GM23338 (cell line): ENCODE results near the gene POLR2H. TPM values are rescaled to one million over a fixed set of nuclear protein-coding genes. Genes with fewer than 3 reads are reported as not detected.

Experiments
- ATAC-seq: fragments of 200-7000 bp; cut with Tn5 transposase; 3 replicates; pipeline ENCODE4 v1.9.1; 2020
- DNase-seq: peaks from one replicate; pipeline ENCODE4 v3.0.0-alpha.2; 2015; ENCODE audit warnings: low spot score
- H2AFZ ChIP-seq: fragments of 200-600 bp; sonication (generic); 2 replicates; pipeline ENCODE4 v1.8.0; 2016; ENCODE audit warnings: antibody characterized with exemption, mild to moderate bottlenecking, moderate library complexity
- H3F3A ChIP-seq: fragments of 200-600 bp; sonication (generic); replicated peaks from 2 replicates; pipeline ENCODE4 v1.8.0; 2017; ENCODE audit warnings: antibody characterized with exemption, mixed run types, low read depth
- H3K27ac ChIP-seq: fragments of 200-600 bp; sonication (generic); 2 replicates; pipeline ENCODE4 v1.6.1; 2016; ENCODE audit warnings: low read depth
- H3K27me3 ChIP-seq: fragments of 200-600 bp; sonication (generic); 2 replicates; pipeline ENCODE4 v1.8.0; 2016; ENCODE audit warnings: mild to moderate bottlenecking, mixed run types, moderate library complexity; ENCODE audit not compliant: insufficient read depth
- H3K36me3 ChIP-seq: fragments of 200-600 bp; sonication (generic); 2 replicates; pipeline ENCODE4 v1.8.0; 2016; ENCODE audit warnings: mild to moderate bottlenecking; ENCODE audit not compliant: insufficient read depth
- H3K4me1 ChIP-seq: fragments of 200-600 bp; sonication (generic); 2 replicates; pipeline ENCODE4 v1.8.0; 2016; ENCODE audit warnings: mild to moderate bottlenecking, moderate library complexity; ENCODE audit not compliant: insufficient read depth
- H3K4me2 ChIP-seq: fragments of 200-600 bp; sonication (generic); 2 replicates; pipeline ENCODE4 v1.7.1; 2017; ENCODE audit warnings: mixed run types
- H3K4me3 ChIP-seq: fragments of 200-600 bp; sonication (generic); 2 replicates; pipeline ENCODE4 v1.6.1; 2016; ENCODE audit warnings: mixed run types
- H3K79me2 ChIP-seq: fragments of 200-600 bp; sonication (generic); replicated peaks from 2 replicates; pipeline ENCODE4 v1.8.0; 2017; ENCODE audit warnings: mild to moderate bottlenecking; ENCODE audit not compliant: insufficient read depth
- H3K9me2 ChIP-seq: fragments of 200-600 bp; sonication (generic); 2 replicates; pipeline ENCODE4 v1.8.0; 2017; ENCODE audit not compliant: insufficient read depth
- H4K20me1 ChIP-seq: fragments of 200-600 bp; sonication (generic); replicated peaks from 2 replicates; pipeline ENCODE4 v1.8.0; 2017; ENCODE audit warnings: mild to moderate bottlenecking; ENCODE audit not compliant: insufficient read depth
- H3K27ac Mint-ChIP-seq: 2 replicates; pipeline ENCODE4 v1.8.0; 2020; ENCODE audit warnings: inconsistent platforms, mild to moderate bottlenecking, moderate library complexity, mixed read lengths
- H3K27me3 Mint-ChIP-seq: 3 replicates; pipeline ENCODE4 v1.8.0; 2022; ENCODE audit warnings: low read depth, mild to moderate bottlenecking, moderate library complexity, mixed read lengths, inconsistent platforms; ENCODE audit not compliant: insufficient read depth, poor library complexity
- H3K36me3 Mint-ChIP-seq: 3 replicates; pipeline ENCODE4 v1.8.0; 2021; ENCODE audit warnings: low read depth, mild to moderate bottlenecking, inconsistent platforms, moderate library complexity, mixed read lengths
- H3K4me1 Mint-ChIP-seq: 3 replicates; pipeline ENCODE4 v1.8.0; 2020; ENCODE audit warnings: mild to moderate bottlenecking, inconsistent platforms, mixed read lengths
- H3K4me3 Mint-ChIP-seq: 3 replicates; pipeline ENCODE4 v1.8.0; 2021; ENCODE audit warnings: moderate library complexity, mild to moderate bottlenecking, inconsistent platforms, mixed read lengths
- H3K9me3 Mint-ChIP-seq: 3 replicates; pipeline ENCODE4 v1.8.0; 2020; ENCODE audit warnings: moderate library complexity, mild to moderate bottlenecking, inconsistent platforms, mixed read lengths
- CREB1 ChIP-seq: fragments of 250-450 bp; sonication (Bioruptor Pico); IDR thresholded peaks from 2 replicates; pipeline ENCODE4 v1.5.0; 2020; ENCODE audit warnings: low read depth, mild to moderate bottlenecking, moderate library complexity
- EZH2phosphoT487 ChIP-seq: fragments of 200-600 bp; sonication (generic); IDR thresholded peaks from one replicate; pipeline ENCODE4 v1.8.1; 2018; ENCODE audit warnings: antibody characterized with exemption; ENCODE audit not compliant: unreplicated experiment
- NANOG ChIP-seq: IDR thresholded peaks from 2 replicates; pipeline ENCODE4 v1.6.1; 2016; ENCODE audit warnings: antibody characterized with exemption, borderline replicate concordance
- POLR2AphosphoS5 ChIP-seq: IDR thresholded peaks from 2 replicates; pipeline ENCODE4 v1.6.1; 2016; ENCODE audit warnings: antibody characterized with exemption, low read depth
- ZNF114 ChIP-seq: fragments of 250-450 bp; sonication (Bioruptor Pico); IDR thresholded peaks from 2 replicates; pipeline ENCODE4 v1.5.0; 2020; ENCODE audit warnings: mild to moderate bottlenecking, moderate library complexity
- ZNF331 ChIP-seq: fragments of 250-450 bp; sonication (Bioruptor Pico); IDR thresholded peaks from 2 replicates; pipeline ENCODE4 v1.5.0; 2020; ENCODE audit warnings: low read depth, mild to moderate bottlenecking, moderate library complexity
- polyA plus RNA-seq: library from polyadenylated mRNA; unstranded; fragments of >200 nt; fragmentation: Nextera tagmentation; extraction: Ambion mirVana; gene quantifications from 2 replicates; pipeline ENCODE4 v1.2.1, GENCODE V29; 2016
- total RNA-seq: library from RNA; depleted of rRNA; stranded (reverse); fragments of >200 nt; shearing (Covaris generic); gene quantifications from 2 replicates; pipeline ENCODE4 v1.2.3, GENCODE V29; 2014
- TF ChIP-seq, protein P1 (sequence below): fragments of 250-450 bp; sonication (Bioruptor Pico); IDR thresholded peaks from 2 replicates; pipeline ENCODE4 v1.5.0; 2020; ENCODE audit warnings: mild to moderate bottlenecking, moderate library complexity
- TF ChIP-seq, protein P2 (sequence below), 2 experiments: fragments of 200-600 bp in 1 of 2; sonication (generic) in 1 of 2; conservative IDR thresholded peaks; 2 replicates each; pipeline versions ENCODE4 v1.5.1 to v1.6.1; 2016 to 2017; ENCODE audit warnings: antibody characterized with exemption in 2 of 2, low read depth in 2 of 2, mild to moderate bottlenecking in 2 of 2, moderate library complexity in 1 of 2

The POLR2H gene
- total and polyA plus RNA-seq, 2 experiments from 2014 or later: 190 to 199 TPM

DNA sequence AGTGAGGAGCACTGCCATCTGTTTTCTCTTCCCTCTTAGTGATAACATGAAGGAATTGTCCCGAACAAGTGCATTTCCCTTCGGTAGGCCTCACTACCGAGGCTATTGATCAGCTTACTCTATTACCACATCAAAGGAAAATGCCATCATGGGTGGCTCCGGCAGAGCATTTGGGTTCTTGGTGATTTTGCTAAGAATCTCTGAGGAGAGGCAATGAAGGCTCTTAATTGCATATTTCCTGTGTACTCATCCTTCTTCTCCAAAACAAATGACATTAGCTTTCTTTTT is 53.6 kb downstream of the POLR2H start (continued):
- TF ChIP-seq, protein P1, sequence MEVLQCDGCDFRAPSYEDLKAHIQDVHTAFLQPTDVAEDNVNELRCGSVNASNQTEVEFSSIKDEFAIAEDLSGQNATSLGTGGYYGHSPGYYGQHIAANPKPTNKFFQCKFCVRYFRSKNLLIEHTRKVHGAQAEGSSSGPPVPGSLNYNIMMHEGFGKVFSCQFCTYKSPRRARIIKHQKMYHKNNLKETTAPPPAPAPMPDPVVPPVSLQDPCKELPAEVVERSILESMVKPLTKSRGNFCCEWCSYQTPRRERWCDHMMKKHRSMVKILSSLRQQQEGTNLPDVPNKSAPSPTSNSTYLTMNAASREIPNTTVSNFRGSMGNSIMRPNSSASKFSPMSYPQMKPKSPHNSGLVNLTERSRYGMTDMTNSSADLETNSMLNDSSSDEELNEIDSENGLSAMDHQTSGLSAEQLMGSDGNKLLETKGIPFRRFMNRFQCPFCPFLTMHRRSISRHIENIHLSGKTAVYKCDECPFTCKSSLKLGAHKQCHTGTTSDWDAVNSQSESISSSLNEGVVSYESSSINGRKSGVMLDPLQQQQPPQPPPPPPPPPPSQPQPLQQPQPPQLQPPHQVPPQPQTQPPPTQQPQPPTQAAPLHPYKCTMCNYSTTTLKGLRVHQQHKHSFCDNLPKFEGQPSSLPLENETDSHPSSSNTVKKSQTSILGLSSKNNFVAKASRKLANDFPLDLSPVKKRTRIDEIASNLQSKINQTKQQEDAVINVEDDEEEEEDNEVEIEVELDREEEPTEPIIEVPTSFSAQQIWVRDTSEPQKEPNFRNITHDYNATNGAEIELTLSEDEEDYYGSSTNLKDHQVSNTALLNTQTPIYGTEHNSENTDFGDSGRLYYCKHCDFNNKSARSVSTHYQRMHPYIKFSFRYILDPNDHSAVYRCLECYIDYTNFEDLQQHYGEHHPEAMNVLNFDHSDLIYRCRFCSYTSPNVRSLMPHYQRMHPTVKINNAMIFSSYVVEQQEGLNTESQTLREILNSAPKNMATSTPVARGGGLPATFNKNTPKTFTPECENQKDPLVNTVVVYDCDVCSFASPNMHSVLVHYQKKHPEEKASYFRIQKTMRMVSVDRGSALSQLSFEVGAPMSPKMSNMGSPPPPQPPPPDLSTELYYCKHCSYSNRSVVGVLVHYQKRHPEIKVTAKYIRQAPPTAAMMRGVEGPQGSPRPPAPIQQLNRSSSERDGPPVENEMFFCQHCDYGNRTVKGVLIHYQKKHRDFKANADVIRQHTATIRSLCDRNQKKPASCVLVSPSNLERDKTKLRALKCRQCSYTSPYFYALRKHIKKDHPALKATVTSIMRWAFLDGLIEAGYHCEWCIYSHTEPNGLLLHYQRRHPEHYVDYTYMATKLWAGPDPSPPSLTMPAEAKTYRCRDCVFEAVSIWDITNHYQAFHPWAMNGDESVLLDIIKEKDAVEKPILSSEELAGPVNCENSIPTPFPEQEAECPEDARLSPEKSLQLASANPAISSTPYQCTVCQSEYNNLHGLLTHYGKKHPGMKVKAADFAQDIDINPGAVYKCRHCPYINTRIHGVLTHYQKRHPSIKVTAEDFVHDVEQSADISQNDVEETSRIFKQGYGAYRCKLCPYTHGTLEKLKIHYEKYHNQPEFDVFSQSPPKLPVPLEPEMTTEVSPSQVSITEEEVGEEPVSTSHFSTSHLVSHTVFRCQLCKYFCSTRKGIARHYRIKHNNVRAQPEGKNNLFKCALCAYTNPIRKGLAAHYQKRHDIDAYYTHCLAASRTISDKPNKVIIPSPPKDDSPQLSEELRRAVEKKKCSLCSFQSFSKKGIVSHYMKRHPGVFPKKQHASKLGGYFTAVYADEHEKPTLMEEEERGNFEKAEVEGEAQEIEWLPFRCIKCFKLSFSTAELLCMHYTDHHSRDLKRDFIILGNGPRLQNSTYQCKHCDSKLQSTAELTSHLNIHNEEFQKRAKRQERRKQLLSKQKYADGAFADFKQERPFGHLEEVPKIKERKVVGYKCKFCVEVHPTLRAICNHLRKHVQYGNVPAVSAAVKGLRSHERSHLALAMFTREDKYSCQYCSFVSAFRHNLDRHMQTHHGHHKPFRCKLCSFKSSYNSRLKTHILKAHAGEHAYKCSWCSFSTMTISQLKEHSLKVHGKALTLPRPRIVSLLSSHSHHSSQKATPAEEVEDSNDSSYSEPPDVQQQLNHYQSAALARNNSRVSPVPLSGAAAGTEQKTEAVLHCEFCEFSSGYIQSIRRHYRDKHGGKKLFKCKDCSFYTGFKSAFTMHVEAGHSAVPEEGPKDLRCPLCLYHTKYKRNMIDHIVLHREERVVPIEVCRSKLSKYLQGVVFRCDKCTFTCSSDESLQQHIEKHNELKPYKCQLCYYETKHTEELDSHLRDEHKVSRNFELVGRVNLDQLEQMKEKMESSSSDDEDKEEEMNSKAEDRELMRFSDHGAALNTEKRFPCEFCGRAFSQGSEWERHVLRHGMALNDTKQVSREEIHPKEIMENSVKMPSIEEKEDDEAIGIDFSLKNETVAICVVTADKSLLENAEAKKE (CRISPR knock-in tag): no peak
- TF ChIP-seq POLR2AphosphoS5 (no peak), ZNF331 (CRISPR knock-in tag) (no peak), EZH2phosphoT487 (no peak), NANOG (no peak), ZNF114 (CRISPR knock-in tag) (no peak), CREB1 (CRISPR knock-in tag) (no peak)
- TF ChIP-seq, protein P2, sequence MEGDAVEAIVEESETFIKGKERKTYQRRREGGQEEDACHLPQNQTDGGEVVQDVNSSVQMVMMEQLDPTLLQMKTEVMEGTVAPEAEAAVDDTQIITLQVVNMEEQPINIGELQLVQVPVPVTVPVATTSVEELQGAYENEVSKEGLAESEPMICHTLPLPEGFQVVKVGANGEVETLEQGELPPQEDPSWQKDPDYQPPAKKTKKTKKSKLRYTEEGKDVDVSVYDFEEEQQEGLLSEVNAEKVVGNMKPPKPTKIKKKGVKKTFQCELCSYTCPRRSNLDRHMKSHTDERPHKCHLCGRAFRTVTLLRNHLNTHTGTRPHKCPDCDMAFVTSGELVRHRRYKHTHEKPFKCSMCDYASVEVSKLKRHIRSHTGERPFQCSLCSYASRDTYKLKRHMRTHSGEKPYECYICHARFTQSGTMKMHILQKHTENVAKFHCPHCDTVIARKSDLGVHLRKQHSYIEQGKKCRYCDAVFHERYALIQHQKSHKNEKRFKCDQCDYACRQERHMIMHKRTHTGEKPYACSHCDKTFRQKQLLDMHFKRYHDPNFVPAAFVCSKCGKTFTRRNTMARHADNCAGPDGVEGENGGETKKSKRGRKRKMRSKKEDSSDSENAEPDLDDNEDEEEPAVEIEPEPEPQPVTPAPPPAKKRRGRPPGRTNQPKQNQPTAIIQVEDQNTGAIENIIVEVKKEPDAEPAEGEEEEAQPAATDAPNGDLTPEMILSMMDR (conservative IDR thresholded peaks at IDR 0.05; ENCODE audit: low read depth in 2 of 2): no peak

DNA sequence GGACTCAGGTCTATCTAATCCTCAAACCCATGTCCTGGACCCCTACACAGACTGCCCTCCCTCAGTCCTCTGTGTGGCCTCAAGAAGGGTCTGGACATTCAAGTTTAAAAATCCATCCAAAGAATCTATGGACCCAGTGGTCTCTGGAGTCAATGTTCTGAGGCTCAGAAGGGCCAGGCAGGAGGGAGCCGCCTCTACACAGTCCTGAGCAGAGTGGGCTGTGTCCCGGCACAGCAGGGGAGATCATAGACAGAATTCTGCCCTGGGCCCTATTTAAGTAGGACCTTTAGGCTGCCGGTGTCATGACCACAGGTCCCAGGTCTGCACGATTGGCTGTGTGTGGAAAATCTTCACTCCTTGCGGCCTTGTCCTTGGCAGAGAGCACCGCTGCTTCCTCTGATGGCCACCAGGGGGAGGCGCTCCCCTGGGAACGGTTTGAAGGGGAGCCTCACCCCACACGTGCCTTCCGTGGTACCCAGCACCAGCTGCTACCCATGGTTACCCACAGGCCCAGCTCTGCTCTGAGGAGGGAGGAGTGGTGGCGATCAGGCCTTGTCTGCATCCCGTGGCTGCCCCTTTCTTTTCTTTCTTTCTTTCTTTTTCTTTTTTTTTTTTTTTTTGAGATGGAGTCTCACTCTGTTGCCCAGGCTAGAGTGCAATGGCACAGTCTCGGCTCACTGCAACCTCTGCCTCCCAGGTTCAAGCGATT is 56.3 kb downstream of the POLR2H start:
- Mint-ChIP-seq H3K36me3 (no peaks in the 10 kb centered on the region), H3K27me3 (peaks cover 4% of the 10 kb centered on the region), H3K4me1 (peaks cover 6% of the 10 kb centered on the region), H3K4me3 (no peak overlapping the region), H3K9me3 (peaks cover 7% of the 10 kb centered on the region), H3K27ac (no peak overlapping the region)
- peaks cover 3% of the 10 kb centered on the region; the same call in 1 of the 2 replicates for H3K4me1 ChIP-seq
- DNase-seq (peak; percentile 86), ATAC-seq (peak; percentile 97)
- H3K4me2 ChIP-seq: no peak overlapping the region
- no peaks in the 10 kb centered on the region for H3K9me2 ChIP-seq
- no peaks in the 10 kb centered on the region for H3K27me3 ChIP-seq
- no peak overlapping the region for H2AFZ ChIP-seq
- no peaks in the 10 kb centered on the region for H3K79me2 ChIP-seq
- no peaks in the 10 kb centered on the region for H3F3A ChIP-seq
- no peak overlapping the region for H3K4me3 ChIP-seq
- no peak for TF ChIP-seq ZNF331 (CRISPR knock-in tag)
- TF ChIP-seq ZNF114 (CRISPR knock-in tag): no peak
- TF ChIP-seq, protein P2 (conservative IDR thresholded peaks at IDR 0.05; ENCODE audit: low read depth in 2 of 2): peak; percentile 87 to 98
- TF ChIP-seq EZH2phosphoT487: no peak
- no peaks in the 10 kb centered on the region for H4K20me1 ChIP-seq
- no peak overlapping the region for H3K27ac ChIP-seq
- no peaks in the 10 kb centered on the region for H3K36me3 ChIP-seq
